Stimulated activated CD4-positive, alpha-beta T cell treated with anti-CD3 and anti-CD28 coated beads, TNF-alpha, amount 100 ng/mL, for 24 hours (primary cell): ENCODE data around the gene C11orf91.

Experiments used
- DNase-seq, 3 experiments: peaks; one replicate each; pipeline ENCODE4 v3.0.0-alpha.2; 2020; ENCODE audit warnings: low read depth in 3 of 3

The C11orf91 gene

GRCh38 chr11:33649944-33650343, 50.7 kb downstream of the C11orf91 start:
- no peak for DNase-seq
